CD14-positive monocyte (primary cell): ENCODE measurements around the gene FOXO4. TPM values are rescaled to one million over a fixed set of nuclear protein-coding genes. Genes with fewer than 3 reads are reported as not detected.

ENCODE experiments used
- DNase-seq, 3 donors: peaks; one replicate each; pipeline ENCODE4 v3.0.0-alpha.2; 2011 to 2022
- H2AFZ ChIP-seq: 2 replicates; pipeline ENCODE4 v1.6.0; 2012; ENCODE audit warnings: mild to moderate bottlenecking, low read depth, low read length, inconsistent platforms; ENCODE audit not compliant: insufficient read depth, poor library complexity, severe bottlenecking
- H3K27ac ChIP-seq, 2 donors: 1 replicate in 1 of 2; 2 replicates in 1 of 2; pipeline ENCODE4 v1.5.1; 2012 to 2013; ENCODE audit warnings: low read length in 2 of 2, control low read depth in 1 of 2, inconsistent platforms in 1 of 2, low read depth in 1 of 2, mild to moderate bottlenecking in 1 of 2
- H3K27me3 ChIP-seq, 2 donors: one replicate each; pipeline versions ENCODE4 v1.6.0 to v1.6.1; 2011 to 2013; ENCODE audit warnings: low read length in 2 of 2; ENCODE audit not compliant: control insufficient read depth in 2 of 2, insufficient read depth in 2 of 2
- H3K36me3 ChIP-seq, 2 donors: replicated peaks in 1 of 2; 1 replicate in 1 of 2; 2 replicates in 1 of 2; pipeline versions ENCODE4 v1.5.1 to v1.6.1; 2012 to 2013; ENCODE audit warnings: low read length in 2 of 2, control low read depth in 1 of 2, inconsistent platforms in 1 of 2, mild to moderate bottlenecking in 1 of 2; ENCODE audit not compliant: insufficient read depth in 2 of 2, control insufficient read depth in 1 of 2
- H3K4me1 ChIP-seq, 2 donors: 1 replicate in 1 of 2; 2 replicates in 1 of 2; pipeline versions ENCODE4 v1.5.1 to v1.6.1; 2012 to 2013; ENCODE audit warnings: low read length in 2 of 2, control low read depth in 1 of 2, inconsistent platforms in 1 of 2, mild to moderate bottlenecking in 1 of 2, moderate library complexity in 1 of 2; ENCODE audit not compliant: insufficient read depth in 2 of 2, control insufficient read depth in 1 of 2
- H3K4me2 ChIP-seq: replicated peaks from 2 replicates; pipeline ENCODE3; 2012; ENCODE audit warnings: low read length, moderate library complexity, mild to moderate bottlenecking; ENCODE audit not compliant: poor library complexity, severe bottlenecking; ENCODE audit errors: extremely low read depth
- H3K4me3 ChIP-seq, 3 experiments: fragments of 200-600 bp in 1 of 3; sonication (generic) in 1 of 3; replicated peaks in 1 of 3; 1 replicate in 2 of 3; 2 replicates in 1 of 3; pipeline ENCODE4 v1.5.1; 2011 to 2013; ENCODE audit warnings: low read length in 3 of 3, mild to moderate bottlenecking in 3 of 3, control low read depth in 2 of 3, low read depth in 2 of 3, inconsistent platforms in 1 of 3, moderate library complexity in 1 of 3
- H3K79me2 ChIP-seq: 2 replicates; pipeline ENCODE4 v1.6.0; 2012; ENCODE audit warnings: mild to moderate bottlenecking, control low read depth, inconsistent platforms, low read length, moderate library complexity; ENCODE audit not compliant: insufficient read depth
- H3K9ac ChIP-seq: 2 replicates; pipeline ENCODE4 v1.6.0; 2017; ENCODE audit warnings: low read length, mild to moderate bottlenecking; ENCODE audit not compliant: insufficient read depth, poor library complexity, severe bottlenecking
- H3K9me3 ChIP-seq, 2 donors: replicated peaks in 1 of 2; 1 replicate in 1 of 2; 2 replicates in 1 of 2; pipeline versions ENCODE4 v1.5.1 to v1.6.1; 2012 to 2013; ENCODE audit warnings: low read length in 2 of 2, control low read depth in 1 of 2; ENCODE audit not compliant: control insufficient read depth in 1 of 2, insufficient read depth in 1 of 2
- H4K20me1 ChIP-seq: 2 replicates; pipeline ENCODE4 v1.6.0; 2012; ENCODE audit warnings: mild to moderate bottlenecking, low read length, control low read depth, moderate library complexity; ENCODE audit not compliant: insufficient read depth
- H3K27ac Mint-ChIP-seq, 7 donors: one replicate each; pipeline ENCODE4 v1.8.0; 2020; ENCODE audit warnings: mild to moderate bottlenecking in 7 of 7, mixed read lengths in 7 of 7, moderate library complexity in 6 of 7, inconsistent platforms in 2 of 7
- H3K27me3 Mint-ChIP-seq, 3 donors: one replicate each; pipeline ENCODE4 v1.8.0; 2021 to 2022; ENCODE audit warnings: low read depth in 3 of 3, mild to moderate bottlenecking in 3 of 3, mixed read lengths in 3 of 3, moderate library complexity in 3 of 3, inconsistent platforms in 1 of 3
- H3K36me3 Mint-ChIP-seq, 2 donors: one replicate each; pipeline ENCODE4 v1.8.0; 2020; ENCODE audit warnings: mixed read lengths in 2 of 2, inconsistent platforms in 1 of 2, mild to moderate bottlenecking in 1 of 2
- H3K4me1 Mint-ChIP-seq: one replicate; pipeline ENCODE4 v1.8.0; 2020; ENCODE audit warnings: mild to moderate bottlenecking, mixed read lengths
- H3K4me3 Mint-ChIP-seq, 2 donors: one replicate each; pipeline ENCODE4 v1.8.0; 2020; ENCODE audit warnings: mild to moderate bottlenecking in 2 of 2, mixed read lengths in 2 of 2, moderate library complexity in 1 of 2
- H3K9me3 Mint-ChIP-seq, 7 donors: one replicate each; pipeline ENCODE4 v1.8.0; 2020 to 2022; ENCODE audit warnings: mixed read lengths in 7 of 7, mild to moderate bottlenecking in 6 of 7, moderate library complexity in 6 of 7, inconsistent platforms in 2 of 7
- CTCF ChIP-seq: fragments of 200-600 bp; IDR thresholded peaks from one replicate; pipeline ENCODE4 v1.8.0; 2022; ENCODE audit warnings: antibody characterized with exemption, mild to moderate bottlenecking
- WGBS: methylation state at CpG from one replicate; pipeline ENCODE4 v1.1.5; 2013; ENCODE audit warnings: missing lambda C conversion rate; ENCODE audit not compliant: insufficient coverage; 5-methylcytosine and 5-hydroxymethylcytosine counted together
- intact Hi-C, 2 donors: fragments of 100-400 bp; cut with micrococcal nuclease; formaldehyde crosslinking; loops; one replicate each; pipeline versions ENCODE4 v1.15.0 to v1.15.1; 2023
- polyA plus RNA-seq, 3 donors: library from polyadenylated mRNA; depleted of rRNA in 1 of 3; unstranded in 2 of 3; stranded (reverse) in 1 of 3; fragments of 300-500 nt in 2 of 3; fragments of >200 nt in 1 of 3; fragmentation: Illumina TruSeq in 2 of 3; gene quantifications; 1 replicate in 2 of 3; 2 replicates in 1 of 3; pipeline ENCODE4 v1.2.3, GENCODE V29; 2012 to 2021

Gene FOXO4
- polyA plus RNA-seq, 3 donors: 1.4 to 9.2 (median 1.5) TPM

- no peak overlapping the region for H3K27ac ChIP-seq
- intact Hi-C loops: no loop called here
Observed at GRCh38 chrX:71070531-71070930, 25.1 kb upstream of the FOXO4 start.

GRCh38 chrX:71081330-71082123 is 14.1 kb upstream of the FOXO4 start:
- Histone ChIP-seq H2AFZ (no peak overlapping the region), H3K4me2 (no peak overlapping the region), H3K9me3 (no peaks in the 10 kb centered on the region), H3K4me3 (no peak overlapping the region), H3K79me2 (no peaks in the 10 kb centered on the region), H3K36me3 (no peaks in the 10 kb centered on the region), H3K27me3 (no peaks in the 10 kb centered on the region), H4K20me1 (no peaks in the 10 kb centered on the region), H3K9ac (no peak overlapping the region), H3K4me1 (no peaks in the 10 kb centered on the region), H3K27ac (no peak overlapping the region)
- intact Hi-C loops: no loop called here
- H3K4me3 Mint-ChIP-seq: no peak overlapping the region
- no peak overlapping the region for H3K27ac Mint-ChIP-seq
- TF ChIP-seq CTCF: no peak
- H3K4me1 Mint-ChIP-seq: no peaks in the 10 kb centered on the region
- no peaks in the 10 kb centered on the region for H3K36me3 Mint-ChIP-seq
- DNase-seq: no peak
- WGBS: no CpG with 5 or more reads among the region's 3 CpGs
- H3K27me3 Mint-ChIP-seq: peaks cover 0 to 9% (median 2%) of the 10 kb centered on the region in 3 donors
- H3K9me3 Mint-ChIP-seq: peaks cover 0 to 3% (median 0%) of the 10 kb centered on the region in 7 donors

More at GRCh38 chrX:71070531-71070930, 25.1 kb upstream of the FOXO4 start:
- Histone ChIP-seq H4K20me1 (no peaks in the 10 kb centered on the region), H3K9ac (no peak overlapping the region), H2AFZ (no peak overlapping the region), H3K36me3 (no peaks in the 10 kb centered on the region), H3K4me1 (peaks cover 17 to 22% of the 10 kb centered on the region in 2 donors), H3K79me2 (peaks cover 23% of the 10 kb centered on the region), H3K4me2 (no peak overlapping the region), H3K27me3 (no peaks in the 10 kb centered on the region), H3K9me3 (no peaks in the 10 kb centered on the region), H3K4me3 (no peak overlapping the region)
- Mint-ChIP-seq H3K9me3 (peaks cover 0 to 6% (median 5%) of the 10 kb centered on the region in 7 donors), H3K4me3 (no peak overlapping the region), H3K27ac (no peak overlapping the region), H3K4me1 (peaks cover 28% of the 10 kb centered on the region), H3K36me3 (peaks cover 3 to 5% of the 10 kb centered on the region in 2 donors), H3K27me3 (peaks cover 0 to 9% (median 0%) of the 10 kb centered on the region in 3 donors)
- DNase-seq: no peak
- WGBS: 90% methylated on average over 2 of the region's 5 CpGs
- no peak for TF ChIP-seq CTCF
